GM12801 (cell line): Measurements from ENCODE around the gene FRG2B.
"Not testable (repeated sequence)": the region's sequence is repeated elsewhere in the genome, so short reads cannot be mapped to it uniquely, and the experiment has no call there.

Experiments
- TF ChIP-seq, protein P1 (sequence below): IDR thresholded peaks from one replicate; pipeline ENCODE4 v1.5.1; 2011; ENCODE audit warnings: control low read depth; ENCODE audit not compliant: insufficient read length; ENCODE audit errors: extremely low read depth

FRG2B gene

DNA sequence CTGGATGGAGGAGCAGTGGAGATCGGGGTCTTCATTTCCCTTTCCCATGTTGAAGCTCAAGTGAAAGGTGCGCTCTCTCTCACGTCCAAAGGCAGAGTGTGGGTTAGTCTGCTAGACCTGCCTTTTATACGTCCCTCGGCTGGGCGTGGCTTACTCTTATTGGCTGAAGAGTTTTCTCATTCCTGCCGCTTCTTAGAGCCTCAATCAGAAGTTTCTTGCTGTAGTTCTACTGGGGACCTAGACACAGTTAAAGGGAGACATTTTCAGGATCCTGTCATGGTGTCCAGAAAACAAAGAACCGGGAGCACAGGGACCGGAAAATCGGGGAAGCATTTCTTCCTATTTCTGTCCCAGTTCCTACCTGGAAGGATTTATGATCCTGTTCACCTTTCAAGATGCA is at the start of gene FRG2B:
Gene FRG2B, minus strand, starts transcription at position 101 of the 400 bp plus-strand sequence. Its CDS starts 53 bp downstream, at position 48.
- TF ChIP-seq, protein P1, sequence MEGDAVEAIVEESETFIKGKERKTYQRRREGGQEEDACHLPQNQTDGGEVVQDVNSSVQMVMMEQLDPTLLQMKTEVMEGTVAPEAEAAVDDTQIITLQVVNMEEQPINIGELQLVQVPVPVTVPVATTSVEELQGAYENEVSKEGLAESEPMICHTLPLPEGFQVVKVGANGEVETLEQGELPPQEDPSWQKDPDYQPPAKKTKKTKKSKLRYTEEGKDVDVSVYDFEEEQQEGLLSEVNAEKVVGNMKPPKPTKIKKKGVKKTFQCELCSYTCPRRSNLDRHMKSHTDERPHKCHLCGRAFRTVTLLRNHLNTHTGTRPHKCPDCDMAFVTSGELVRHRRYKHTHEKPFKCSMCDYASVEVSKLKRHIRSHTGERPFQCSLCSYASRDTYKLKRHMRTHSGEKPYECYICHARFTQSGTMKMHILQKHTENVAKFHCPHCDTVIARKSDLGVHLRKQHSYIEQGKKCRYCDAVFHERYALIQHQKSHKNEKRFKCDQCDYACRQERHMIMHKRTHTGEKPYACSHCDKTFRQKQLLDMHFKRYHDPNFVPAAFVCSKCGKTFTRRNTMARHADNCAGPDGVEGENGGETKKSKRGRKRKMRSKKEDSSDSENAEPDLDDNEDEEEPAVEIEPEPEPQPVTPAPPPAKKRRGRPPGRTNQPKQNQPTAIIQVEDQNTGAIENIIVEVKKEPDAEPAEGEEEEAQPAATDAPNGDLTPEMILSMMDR = not testable (repeated sequence)

GRCh38 chr10:133618851-133619250 is 7.7 kb downstream of the FRG2B start:
- TF ChIP-seq, protein P1 = no peak

DNA sequence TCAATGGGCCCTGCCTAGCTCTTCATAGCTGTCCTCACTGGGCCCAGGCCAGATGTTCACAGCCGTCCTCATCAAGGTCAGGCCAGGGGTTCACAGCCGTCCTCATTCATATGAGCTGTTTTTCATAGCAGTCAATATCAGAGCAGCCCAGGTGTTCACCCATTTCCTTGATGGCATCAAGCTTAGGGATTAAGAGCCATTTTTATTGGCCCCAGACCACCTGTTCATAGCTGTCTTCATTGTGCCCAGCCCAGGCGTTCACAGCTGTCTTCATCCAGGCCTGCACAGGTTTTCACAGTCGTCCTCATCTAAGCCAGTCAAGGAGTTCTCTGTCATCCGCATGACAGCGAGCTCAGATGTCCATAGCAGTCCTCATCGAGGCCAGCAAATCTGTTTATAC is 9.4 kb downstream of the FRG2B start:
- TF ChIP-seq, protein P1 = no peak

GRCh38 chr10:133616371-133617130 is 10.0 kb downstream of the FRG2B start:
- TF ChIP-seq, protein P1 = no peak

- TF ChIP-seq, protein P1 = no peak
Measured at GRCh38 chr10:133614830-133615580, 11.6 kb downstream of the FRG2B start.

DNA sequence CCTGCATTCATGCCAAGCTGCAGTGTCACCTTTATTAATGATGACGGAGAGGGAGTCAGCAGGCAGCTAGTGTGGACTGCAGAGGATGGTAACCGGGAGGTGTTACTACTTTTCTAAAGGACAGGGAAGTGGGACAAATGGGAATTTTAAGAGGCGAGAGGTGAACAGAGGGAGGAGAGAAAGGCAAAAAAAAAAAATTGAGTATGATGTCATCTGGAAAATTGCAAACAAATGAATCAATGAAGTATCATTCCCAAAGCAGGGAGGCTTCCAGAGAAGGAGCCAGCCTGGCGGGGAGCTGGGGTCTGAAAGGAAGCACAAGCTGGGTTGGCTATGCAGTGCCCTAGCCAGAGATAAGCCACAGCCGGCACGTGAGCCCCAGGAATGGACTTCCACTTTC is 12.9 kb downstream of the FRG2B start:
- TF ChIP-seq, protein P1 = no peak

DNA sequence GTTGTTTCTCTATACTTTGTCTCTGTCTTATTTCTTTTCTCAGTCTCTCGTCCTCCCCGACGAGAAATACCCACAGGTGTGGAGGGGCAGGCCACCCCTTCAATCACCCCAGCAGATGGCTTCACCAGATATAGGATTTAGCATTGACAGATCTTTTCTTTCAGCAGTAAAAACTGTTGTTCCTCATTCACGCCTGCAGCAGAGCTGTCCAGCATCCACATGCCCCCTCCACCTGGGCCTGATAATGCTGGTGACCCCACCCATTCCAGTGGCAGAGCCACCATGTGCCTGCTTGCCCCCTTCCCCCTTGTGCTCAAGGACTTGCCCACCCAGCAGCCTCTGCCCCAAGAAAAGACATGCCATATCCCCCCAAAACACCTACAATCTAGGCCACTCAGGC is 15.5 kb downstream of the FRG2B start:
- TF ChIP-seq, protein P1 = no peak
